NT2/D1 (cell line): ENCODE data around the gene TMEM50B.

ENCODE experiments used
- SUZ12 ChIP-seq: IDR thresholded peaks from 2 replicates; pipeline ENCODE4 v1.6.1; 2011; ENCODE audit not compliant: insufficient read length, insufficient read depth; ENCODE audit errors: extremely low read depth
- YY1 ChIP-seq: IDR thresholded peaks from 2 replicates; pipeline ENCODE4 v1.6.1; 2011; ENCODE audit not compliant: insufficient read length, insufficient read depth

GRCh38 chr21:33412832-33413519 lies 66.8 kb downstream of the TMEM50B start:
- TF ChIP-seq YY1 (no peak), SUZ12 (no peak)
